ENCODE measurements around the gene FOXP4. TPM values are rescaled to one million over a fixed set of nuclear protein-coding genes. Genes with fewer than 3 reads are reported as not detected.
A peak's percentile ranks its signal among the peaks of the same experiment; 100 is the strongest.

The FOXP4 gene
- total and polyA plus RNA-seq, 2 of the 13 experiments (the other 11 are each of a cell fraction or from before 2014, with no cell fraction given): 11.0 to 12.4 TPM

DNA sequence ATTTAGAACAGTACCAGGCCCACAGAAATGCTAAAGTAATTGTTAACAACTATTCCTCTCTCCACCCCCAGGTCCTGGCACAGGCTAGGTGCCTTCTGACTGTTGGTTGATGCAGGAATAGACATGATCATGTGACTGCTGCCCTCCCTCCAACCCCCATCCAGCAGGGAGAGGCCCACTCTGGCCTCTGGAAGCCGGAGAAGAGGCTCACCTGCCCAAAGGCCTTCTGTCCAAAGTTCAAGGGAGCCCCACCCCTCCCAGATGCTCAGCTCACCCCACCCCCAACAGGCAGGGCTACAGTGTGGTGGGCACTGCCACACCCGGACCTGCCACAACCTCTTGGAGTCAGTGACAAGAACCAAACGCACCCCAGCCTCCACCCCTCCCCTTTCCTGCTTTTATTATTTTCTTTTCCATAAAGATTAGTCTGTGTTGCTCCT, 26.9 kb upstream of the FOXP4 start (continued):
- TF ChIP-seq, protein P1, sequence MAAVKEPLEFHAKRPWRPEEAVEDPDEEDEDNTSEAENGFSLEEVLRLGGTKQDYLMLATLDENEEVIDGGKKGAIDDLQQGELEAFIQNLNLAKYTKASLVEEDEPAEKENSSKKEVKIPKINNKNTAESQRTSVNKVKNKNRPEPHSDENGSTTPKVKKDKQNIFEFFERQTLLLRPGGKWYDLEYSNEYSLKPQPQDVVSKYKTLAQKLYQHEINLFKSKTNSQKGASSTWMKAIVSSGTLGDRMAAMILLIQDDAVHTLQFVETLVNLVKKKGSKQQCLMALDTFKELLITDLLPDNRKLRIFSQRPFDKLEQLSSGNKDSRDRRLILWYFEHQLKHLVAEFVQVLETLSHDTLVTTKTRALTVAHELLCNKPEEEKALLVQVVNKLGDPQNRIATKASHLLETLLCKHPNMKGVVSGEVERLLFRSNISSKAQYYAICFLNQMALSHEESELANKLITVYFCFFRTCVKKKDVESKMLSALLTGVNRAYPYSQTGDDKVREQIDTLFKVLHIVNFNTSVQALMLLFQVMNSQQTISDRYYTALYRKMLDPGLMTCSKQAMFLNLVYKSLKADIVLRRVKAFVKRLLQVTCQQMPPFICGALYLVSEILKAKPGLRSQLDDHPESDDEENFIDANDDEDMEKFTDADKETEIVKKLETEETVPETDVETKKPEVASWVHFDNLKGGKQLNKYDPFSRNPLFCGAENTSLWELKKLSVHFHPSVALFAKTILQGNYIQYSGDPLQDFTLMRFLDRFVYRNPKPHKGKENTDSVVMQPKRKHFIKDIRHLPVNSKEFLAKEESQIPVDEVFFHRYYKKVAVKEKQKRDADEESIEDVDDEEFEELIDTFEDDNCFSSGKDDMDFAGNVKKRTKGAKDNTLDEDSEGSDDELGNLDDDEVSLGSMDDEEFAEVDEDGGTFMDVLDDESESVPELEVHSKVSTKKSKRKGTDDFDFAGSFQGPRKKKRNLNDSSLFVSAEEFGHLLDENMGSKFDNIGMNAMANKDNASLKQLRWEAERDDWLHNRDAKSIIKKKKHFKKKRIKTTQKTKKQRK (IDR thresholded peaks at IDR 0.05; ENCODE audit: low read length): no peak
- TF ChIP-seq HNF4G (IDR thresholded peaks at IDR 0.05; ENCODE audit: borderline replicate concordance, low read depth, low read length) (peak; percentile 93), HNF4G (CRISPR knock-in tag; IDR thresholded peaks at IDR 0.05; ENCODE audit: borderline replicate concordance, low read depth) (no peak), ZBTB7B (CRISPR knock-in tag; IDR thresholded peaks at IDR 0.05) (peak; percentile 61; the same call in 1 of the 2 replicates), ZNF761 (CRISPR knock-in tag; conservative IDR thresholded peaks at IDR 0.05) (no peak), NONO (IDR thresholded peaks at IDR 0.05) (no peak), NONO (CRISPR knock-in tag; conservative IDR thresholded peaks at IDR 0.05) (0 out of 2 replicates have a peak, but pooled peaks have one; percentile 10), GTF3A (CRISPR knock-in tag; conservative IDR thresholded peaks at IDR 0.05) (peak; percentile 7; the same call in 1 of the 2 replicates), SIX4 (CRISPR knock-in tag; IDR thresholded peaks at IDR 0.05) (peak; percentile 50; the same call in 1 of the 2 replicates), MEIS2 (CRISPR knock-in tag; IDR thresholded peaks at IDR 0.05) (no peak), HDAC1 (CRISPR knock-in tag; IDR thresholded peaks at IDR 0.05) (no peak), FOXP1 (IDR thresholded peaks at IDR 0.05) (no peak), FOXP1 (CRISPR knock-in tag; IDR thresholded peaks at IDR 0.05) (peak; percentile 44; the same call in 1 of the 2 replicates), ZNF782 (CRISPR knock-in tag; IDR thresholded peaks at IDR 0.05; ENCODE audit: borderline replicate concordance) (no peak), ZNF546 (CRISPR knock-in tag; conservative IDR thresholded peaks at IDR 0.05) (no peak), GLI4 (CRISPR knock-in tag; IDR thresholded peaks at IDR 0.05; ENCODE audit: borderline replicate concordance) (0 out of 2 replicates have a peak, but pooled peaks have one; percentile 16), ZKSCAN5 (CRISPR knock-in tag; IDR thresholded peaks at IDR 0.05) (no peak; the same call in 1 of the 2 replicates), ZNF788 (CRISPR knock-in tag; IDR thresholded peaks at IDR 0.05; ENCODE audit: borderline replicate concordance) (no peak), FOSL2 (CRISPR knock-in tag; IDR thresholded peaks at IDR 0.05) (peak; percentile 62)
- TF ChIP-seq, protein P2, sequence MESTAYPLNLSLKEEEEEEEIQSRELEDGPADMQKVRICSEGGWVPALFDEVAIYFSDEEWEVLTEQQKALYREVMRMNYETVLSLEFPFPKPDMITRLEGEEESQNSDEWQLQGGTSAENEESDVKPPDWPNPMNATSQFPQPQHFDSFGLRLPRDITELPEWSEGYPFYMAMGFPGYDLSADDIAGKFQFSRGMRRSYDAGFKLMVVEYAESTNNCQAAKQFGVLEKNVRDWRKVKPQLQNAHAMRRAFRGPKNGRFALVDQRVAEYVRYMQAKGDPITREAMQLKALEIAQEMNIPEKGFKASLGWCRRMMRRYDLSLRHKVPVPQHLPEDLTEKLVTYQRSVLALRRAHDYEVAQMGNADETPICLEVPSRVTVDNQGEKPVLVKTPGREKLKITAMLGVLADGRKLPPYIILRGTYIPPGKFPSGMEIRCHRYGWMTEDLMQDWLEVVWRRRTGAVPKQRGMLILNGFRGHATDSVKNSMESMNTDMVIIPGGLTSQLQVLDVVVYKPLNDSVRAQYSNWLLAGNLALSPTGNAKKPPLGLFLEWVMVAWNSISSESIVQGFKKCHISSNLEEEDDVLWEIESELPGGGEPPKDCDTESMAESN (CRISPR knock-in tag; conservative IDR thresholded peaks at IDR 0.05): no peak; the same call in 1 of the 2 replicates
- TF ChIP-seq, protein P3, sequence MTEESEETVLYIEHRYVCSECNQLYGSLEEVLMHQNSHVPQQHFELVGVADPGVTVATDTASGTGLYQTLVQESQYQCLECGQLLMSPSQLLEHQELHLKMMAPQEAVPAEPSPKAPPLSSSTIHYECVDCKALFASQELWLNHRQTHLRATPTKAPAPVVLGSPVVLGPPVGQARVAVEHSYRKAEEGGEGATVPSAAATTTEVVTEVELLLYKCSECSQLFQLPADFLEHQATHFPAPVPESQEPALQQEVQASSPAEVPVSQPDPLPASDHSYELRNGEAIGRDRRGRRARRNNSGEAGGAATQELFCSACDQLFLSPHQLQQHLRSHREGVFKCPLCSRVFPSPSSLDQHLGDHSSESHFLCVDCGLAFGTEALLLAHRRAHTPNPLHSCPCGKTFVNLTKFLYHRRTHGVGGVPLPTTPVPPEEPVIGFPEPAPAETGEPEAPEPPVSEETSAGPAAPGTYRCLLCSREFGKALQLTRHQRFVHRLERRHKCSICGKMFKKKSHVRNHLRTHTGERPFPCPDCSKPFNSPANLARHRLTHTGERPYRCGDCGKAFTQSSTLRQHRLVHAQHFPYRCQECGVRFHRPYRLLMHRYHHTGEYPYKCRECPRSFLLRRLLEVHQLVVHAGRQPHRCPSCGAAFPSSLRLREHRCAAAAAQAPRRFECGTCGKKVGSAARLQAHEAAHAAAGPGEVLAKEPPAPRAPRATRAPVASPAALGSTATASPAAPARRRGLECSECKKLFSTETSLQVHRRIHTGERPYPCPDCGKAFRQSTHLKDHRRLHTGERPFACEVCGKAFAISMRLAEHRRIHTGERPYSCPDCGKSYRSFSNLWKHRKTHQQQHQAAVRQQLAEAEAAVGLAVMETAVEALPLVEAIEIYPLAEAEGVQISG (CRISPR knock-in tag; IDR thresholded peaks at IDR 0.05): 0 out of 2 replicates have a peak, but pooled peaks have one; percentile 49
- TF ChIP-seq, protein P4, sequence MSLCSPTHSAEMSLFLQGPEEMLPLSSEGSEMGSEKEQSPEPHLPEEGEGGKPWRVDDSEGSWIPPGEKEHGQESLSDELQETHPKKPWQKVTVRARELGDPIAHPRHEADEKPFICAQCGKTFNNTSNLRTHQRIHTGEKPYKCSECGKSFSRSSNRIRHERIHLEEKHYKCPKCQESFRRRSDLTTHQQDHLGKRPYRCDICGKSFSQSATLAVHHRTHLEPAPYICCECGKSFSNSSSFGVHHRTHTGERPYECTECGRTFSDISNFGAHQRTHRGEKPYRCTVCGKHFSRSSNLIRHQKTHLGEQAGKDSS (CRISPR knock-in tag; IDR thresholded peaks at IDR 0.05; ENCODE audit: borderline replicate concordance, low read depth): 0 out of 2 replicates have a peak, but pooled peaks have one; percentile 20

Measured in HepG2 (cell line).